Heart left ventricle (tissue), 13 donors: ENCODE results near the gene NUP210.

Experiments used
- CTCF ChIP-seq, 12 donors: fragments of 200-600 bp; sonication (generic) in 4 of 12; IDR thresholded peaks; one replicate each; pipeline versions ENCODE4 v1.5.0 to v1.8.0; 2018 to 2022; ENCODE audit warnings: antibody characterized with exemption in 12 of 12, mild to moderate bottlenecking in 5 of 12
- POLR2A ChIP-seq, 2 donors: fragments of 450-650 bp; IDR thresholded peaks; one replicate each; pipeline ENCODE4 v1.6.1; 2017; ENCODE audit warnings: antibody characterized with exemption in 2 of 2, mild to moderate bottlenecking in 2 of 2, moderate library complexity in 2 of 2
- donor health status: ischemic (EF 13 %, LVEDD 7.1; RV severe dilation, severe dysfunction).
- donor health status: DM: no; HTN: yes; CAD: no.
- donor health status: DM: no; HTN: no; CAD: no.
- donor health status: ischemic (EF 25% LVEDD 6.9; RV normal size, moderate dysfunction).
- donor health status: ischemic (EF 25% LVEDD 5.7; RV mildly dilated, moderate dysfunction).
- donor health status: ischemic (EF 35%, LVEDD 5.7; RV mildly dilated, moderate dysfunction).
- donor health status: nonischemic (EF 11% LVEDD 7.7; RV severe dilation, severe dysfunction).
- donor health status: DM: yes; HTN: yes; CAD: no.
- donor health status: PGD.
- donor health status: ischemic (EF 29% LVEDD 5.4; RV normal size, mild dysfunction).
- donor health status: nonischemic (EF 23%, LVEDD 6.1; RV moderate dilation, normal function).

- no peak for TF ChIP-seq CTCF (IDR thresholded peaks at IDR 0.05)
- TF ChIP-seq POLR2A (IDR thresholded peaks at IDR 0.05) = no peak
Observed at GRCh38 chr3:13414040-13414729, 5.9 kb downstream of the NUP210 start.
